ENCODE measurements around the gene BET1L.
"Not testable (repeated sequence)": the region's sequence is repeated elsewhere in the genome, so short reads cannot be mapped to it uniquely, and the experiment has no call there.

GRCh38 chr11:190546-190945 is 16.7 kb downstream of the BET1L start:
- TF ChIP-seq EZH2phosphoT487, EZH2 (IDR thresholded peaks at IDR 0.05): not testable (repeated sequence)
- TF ChIP-seq, protein P1, sequence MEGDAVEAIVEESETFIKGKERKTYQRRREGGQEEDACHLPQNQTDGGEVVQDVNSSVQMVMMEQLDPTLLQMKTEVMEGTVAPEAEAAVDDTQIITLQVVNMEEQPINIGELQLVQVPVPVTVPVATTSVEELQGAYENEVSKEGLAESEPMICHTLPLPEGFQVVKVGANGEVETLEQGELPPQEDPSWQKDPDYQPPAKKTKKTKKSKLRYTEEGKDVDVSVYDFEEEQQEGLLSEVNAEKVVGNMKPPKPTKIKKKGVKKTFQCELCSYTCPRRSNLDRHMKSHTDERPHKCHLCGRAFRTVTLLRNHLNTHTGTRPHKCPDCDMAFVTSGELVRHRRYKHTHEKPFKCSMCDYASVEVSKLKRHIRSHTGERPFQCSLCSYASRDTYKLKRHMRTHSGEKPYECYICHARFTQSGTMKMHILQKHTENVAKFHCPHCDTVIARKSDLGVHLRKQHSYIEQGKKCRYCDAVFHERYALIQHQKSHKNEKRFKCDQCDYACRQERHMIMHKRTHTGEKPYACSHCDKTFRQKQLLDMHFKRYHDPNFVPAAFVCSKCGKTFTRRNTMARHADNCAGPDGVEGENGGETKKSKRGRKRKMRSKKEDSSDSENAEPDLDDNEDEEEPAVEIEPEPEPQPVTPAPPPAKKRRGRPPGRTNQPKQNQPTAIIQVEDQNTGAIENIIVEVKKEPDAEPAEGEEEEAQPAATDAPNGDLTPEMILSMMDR (IDR thresholded peaks at IDR 0.05): not testable (repeated sequence)

Data from neural progenitor cell (in vitro differentiated cells).